Neural cell (in vitro differentiated cells): ENCODE results near the gene CACNA2D2. TPM values are rescaled to one million over a fixed set of nuclear protein-coding genes. Genes with fewer than 3 reads are reported as not detected.

Experiments used
- H2AFZ ChIP-seq: fragments of 200-600, 300-800 bp; sonication (generic), shearing (Covaris generic); 2 replicates; pipeline ENCODE4 v1.6.0; 2014; ENCODE audit warnings: low read depth, mild to moderate bottlenecking, antibody characterized with exemption, low read length, moderate library complexity
- H3F3A ChIP-seq: fragments of 200-600 bp; shearing (Covaris generic); 2 replicates; pipeline ENCODE4 v1.6.1; 2016; ENCODE audit warnings: mild to moderate bottlenecking, moderate library complexity, mixed read lengths, antibody characterized with exemption, low read length; ENCODE audit not compliant: insufficient read depth, poor library complexity, severe bottlenecking
- H3K27ac ChIP-seq: fragments of 200-600, 300-800 bp; sonication (generic), shearing (Covaris generic); 2 replicates; pipeline ENCODE4 v1.5.1; 2014; ENCODE audit warnings: mild to moderate bottlenecking, low read length, moderate library complexity
- H3K27me3 ChIP-seq: fragments of 300-800, 200-600 bp; sonication (generic), shearing (Covaris generic); 2 replicates; pipeline ENCODE4 v1.6.0; 2014; ENCODE audit warnings: mild to moderate bottlenecking, low read depth, low read length, moderate library complexity; ENCODE audit not compliant: insufficient read depth
- H3K36me3 ChIP-seq: fragments of 300-800, 200-600 bp; sonication (generic), shearing (Covaris generic); 2 replicates; pipeline ENCODE4 v1.5.1; 2014; ENCODE audit warnings: mild to moderate bottlenecking, antibody characterized with exemption, low read length, moderate library complexity; ENCODE audit not compliant: insufficient read depth
- H3K4me2 ChIP-seq: fragments of 300-800, 200-600 bp; sonication (generic), shearing (Covaris generic); 2 replicates; pipeline ENCODE4 v1.6.0; 2014; ENCODE audit warnings: mild to moderate bottlenecking, low read length
- H3K4me3 ChIP-seq: fragments of 300-800, 200-600 bp; sonication (generic), shearing (Covaris generic); 2 replicates; pipeline ENCODE4 v1.5.1; 2014; ENCODE audit warnings: mild to moderate bottlenecking, low read length, moderate library complexity
- H3K79me2 ChIP-seq: fragments of 200-600 bp; shearing (Covaris generic); replicated peaks from 2 replicates; pipeline ENCODE4 v1.6.0; 2014; ENCODE audit warnings: mild to moderate bottlenecking, low read length, moderate library complexity; ENCODE audit not compliant: insufficient read depth
- H3K9ac ChIP-seq: fragments of 300-800, 200-600 bp; sonication (generic), shearing (Covaris generic); 2 replicates; pipeline ENCODE4 v1.6.1; 2016; ENCODE audit warnings: mild to moderate bottlenecking, low read length, mixed read lengths
- H3K9me2 ChIP-seq: fragments of 200-600 bp; shearing (Covaris generic); 2 replicates; pipeline ENCODE4 v1.6.1; 2016; ENCODE audit warnings: mild to moderate bottlenecking, low read length, mixed read lengths; ENCODE audit not compliant: insufficient read depth
- H3K9me3 ChIP-seq: fragments of 200-600, 300-800 bp; sonication (generic), shearing (Covaris generic); 2 replicates; pipeline ENCODE4 v1.6.1; 2016; ENCODE audit warnings: mild to moderate bottlenecking, mixed run types, low read length, moderate library complexity, mixed read lengths
- H4K20me1 ChIP-seq: fragments of 200-600 bp; shearing (Covaris generic); 2 replicates; pipeline ENCODE4 v1.6.1; 2016; ENCODE audit warnings: mild to moderate bottlenecking, mixed run types; ENCODE audit not compliant: insufficient read depth
- EP300 ChIP-seq: fragments of 450-650 bp; conservative IDR thresholded peaks from 2 replicates; pipeline ENCODE4 v1.6.1; 2014; ENCODE audit warnings: antibody characterized with exemption, mild to moderate bottlenecking, moderate library complexity; ENCODE audit not compliant: poor library complexity, severe bottlenecking
- EZH2 ChIP-seq: fragments of 200-600, 300-800 bp; shearing (Covaris generic), sonication (generic); IDR thresholded peaks from 2 replicates; pipeline ENCODE4 v1.6.1; 2014; ENCODE audit warnings: antibody characterized with exemption, low read length, borderline replicate concordance, mild to moderate bottlenecking; ENCODE audit not compliant: insufficient read depth, poor library complexity, severe bottlenecking
- MXI1 ChIP-seq: fragments of 450-650 bp; conservative IDR thresholded peaks from 2 replicates; pipeline ENCODE4 v1.6.1; 2014; ENCODE audit warnings: antibody characterized with exemption, mild to moderate bottlenecking; ENCODE audit not compliant: poor library complexity, severe bottlenecking
- POLR2AphosphoS5 ChIP-seq: IDR thresholded peaks from 2 replicates; pipeline ENCODE4 v1.6.1; 2012
- RAD21 ChIP-seq: fragments of 450-650 bp; conservative IDR thresholded peaks from 2 replicates; pipeline ENCODE4 v1.6.1; 2014; ENCODE audit warnings: antibody characterized with exemption, mild to moderate bottlenecking, moderate library complexity
- SMC3 ChIP-seq: fragments of 450-650 bp; conservative IDR thresholded peaks from 2 replicates; pipeline ENCODE4 v1.6.1; 2014; ENCODE audit warnings: antibody characterized with exemption, mild to moderate bottlenecking, moderate library complexity; ENCODE audit not compliant: poor library complexity
- TAF1 ChIP-seq: IDR thresholded peaks from 2 replicates; pipeline ENCODE4 v1.6.1; 2012; ENCODE audit warnings: low read depth
- polyA plus RNA-seq: library from polyadenylated mRNA; depleted of rRNA; stranded (reverse); fragments of >200 nt; gene quantifications from 2 replicates; pipeline ENCODE4 v1.2.3, GENCODE V29; 2014
- TF ChIP-seq, protein P1 (sequence below): fragments of 450-650 bp; IDR thresholded peaks from 2 replicates; pipeline ENCODE4 v1.5.1; 2014; ENCODE audit warnings: antibody characterized with exemption, mild to moderate bottlenecking, moderate library complexity; ENCODE audit not compliant: poor library complexity, severe bottlenecking
- TF ChIP-seq, protein P2 (sequence below): IDR thresholded peaks from 2 replicates; pipeline ENCODE4 v1.6.1; 2012; ENCODE audit warnings: borderline replicate concordance

Gene CACNA2D2
- polyA plus RNA-seq, 1 donor from 2014 or later = 7.8 TPM

DNA sequence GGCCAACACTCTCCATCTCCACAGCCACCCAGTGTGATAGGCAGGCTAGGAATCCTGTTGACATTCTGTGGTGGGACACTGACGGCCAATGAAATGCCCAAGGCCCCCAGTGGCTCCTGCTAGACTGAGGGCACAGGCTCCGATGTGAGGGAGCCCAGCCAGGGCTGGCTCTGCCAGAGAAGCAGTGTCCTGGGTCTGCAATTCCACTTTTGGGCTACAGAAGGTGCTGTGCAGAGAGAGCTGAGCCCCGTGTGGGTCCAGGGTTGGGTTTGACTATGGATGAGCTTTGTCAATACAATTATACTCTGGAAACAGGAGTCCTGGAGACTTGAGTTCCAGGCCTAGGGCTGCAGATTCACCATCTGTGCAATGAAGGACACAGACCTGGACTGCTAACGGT, 88.4 kb downstream of the CACNA2D2 start:
- Histone ChIP-seq H2AFZ (no peak overlapping the region), H4K20me1 (no peaks in the 10 kb centered on the region), H3K27ac (no peak overlapping the region), H3K4me3 (no peak overlapping the region), H3K9me2 (no peaks in the 10 kb centered on the region), H3K4me2 (no peak overlapping the region), H3K9ac (no peak overlapping the region), H3K27me3 (no peaks in the 10 kb centered on the region), H3K79me2 (no peaks in the 10 kb centered on the region), H3K9me3 (no peaks in the 10 kb centered on the region), H3F3A (no peaks in the 10 kb centered on the region), H3K36me3 (no peaks in the 10 kb centered on the region)
- TF ChIP-seq, protein P1, sequence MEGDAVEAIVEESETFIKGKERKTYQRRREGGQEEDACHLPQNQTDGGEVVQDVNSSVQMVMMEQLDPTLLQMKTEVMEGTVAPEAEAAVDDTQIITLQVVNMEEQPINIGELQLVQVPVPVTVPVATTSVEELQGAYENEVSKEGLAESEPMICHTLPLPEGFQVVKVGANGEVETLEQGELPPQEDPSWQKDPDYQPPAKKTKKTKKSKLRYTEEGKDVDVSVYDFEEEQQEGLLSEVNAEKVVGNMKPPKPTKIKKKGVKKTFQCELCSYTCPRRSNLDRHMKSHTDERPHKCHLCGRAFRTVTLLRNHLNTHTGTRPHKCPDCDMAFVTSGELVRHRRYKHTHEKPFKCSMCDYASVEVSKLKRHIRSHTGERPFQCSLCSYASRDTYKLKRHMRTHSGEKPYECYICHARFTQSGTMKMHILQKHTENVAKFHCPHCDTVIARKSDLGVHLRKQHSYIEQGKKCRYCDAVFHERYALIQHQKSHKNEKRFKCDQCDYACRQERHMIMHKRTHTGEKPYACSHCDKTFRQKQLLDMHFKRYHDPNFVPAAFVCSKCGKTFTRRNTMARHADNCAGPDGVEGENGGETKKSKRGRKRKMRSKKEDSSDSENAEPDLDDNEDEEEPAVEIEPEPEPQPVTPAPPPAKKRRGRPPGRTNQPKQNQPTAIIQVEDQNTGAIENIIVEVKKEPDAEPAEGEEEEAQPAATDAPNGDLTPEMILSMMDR = no peak
- no peak for TF ChIP-seq EZH2
- TF ChIP-seq, protein P2, sequence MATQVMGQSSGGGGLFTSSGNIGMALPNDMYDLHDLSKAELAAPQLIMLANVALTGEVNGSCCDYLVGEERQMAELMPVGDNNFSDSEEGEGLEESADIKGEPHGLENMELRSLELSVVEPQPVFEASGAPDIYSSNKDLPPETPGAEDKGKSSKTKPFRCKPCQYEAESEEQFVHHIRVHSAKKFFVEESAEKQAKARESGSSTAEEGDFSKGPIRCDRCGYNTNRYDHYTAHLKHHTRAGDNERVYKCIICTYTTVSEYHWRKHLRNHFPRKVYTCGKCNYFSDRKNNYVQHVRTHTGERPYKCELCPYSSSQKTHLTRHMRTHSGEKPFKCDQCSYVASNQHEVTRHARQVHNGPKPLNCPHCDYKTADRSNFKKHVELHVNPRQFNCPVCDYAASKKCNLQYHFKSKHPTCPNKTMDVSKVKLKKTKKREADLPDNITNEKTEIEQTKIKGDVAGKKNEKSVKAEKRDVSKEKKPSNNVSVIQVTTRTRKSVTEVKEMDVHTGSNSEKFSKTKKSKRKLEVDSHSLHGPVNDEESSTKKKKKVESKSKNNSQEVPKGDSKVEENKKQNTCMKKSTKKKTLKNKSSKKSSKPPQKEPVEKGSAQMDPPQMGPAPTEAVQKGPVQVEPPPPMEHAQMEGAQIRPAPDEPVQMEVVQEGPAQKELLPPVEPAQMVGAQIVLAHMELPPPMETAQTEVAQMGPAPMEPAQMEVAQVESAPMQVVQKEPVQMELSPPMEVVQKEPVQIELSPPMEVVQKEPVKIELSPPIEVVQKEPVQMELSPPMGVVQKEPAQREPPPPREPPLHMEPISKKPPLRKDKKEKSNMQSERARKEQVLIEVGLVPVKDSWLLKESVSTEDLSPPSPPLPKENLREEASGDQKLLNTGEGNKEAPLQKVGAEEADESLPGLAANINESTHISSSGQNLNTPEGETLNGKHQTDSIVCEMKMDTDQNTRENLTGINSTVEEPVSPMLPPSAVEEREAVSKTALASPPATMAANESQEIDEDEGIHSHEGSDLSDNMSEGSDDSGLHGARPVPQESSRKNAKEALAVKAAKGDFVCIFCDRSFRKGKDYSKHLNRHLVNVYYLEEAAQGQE = no peak
- TF ChIP-seq MXI1 = no peak
- no peak for TF ChIP-seq POLR2AphosphoS5
- TF ChIP-seq RAD21 = no peak
- TF ChIP-seq SMC3 = no peak
- TF ChIP-seq EP300 = no peak
- TF ChIP-seq TAF1 = no peak

DNA sequence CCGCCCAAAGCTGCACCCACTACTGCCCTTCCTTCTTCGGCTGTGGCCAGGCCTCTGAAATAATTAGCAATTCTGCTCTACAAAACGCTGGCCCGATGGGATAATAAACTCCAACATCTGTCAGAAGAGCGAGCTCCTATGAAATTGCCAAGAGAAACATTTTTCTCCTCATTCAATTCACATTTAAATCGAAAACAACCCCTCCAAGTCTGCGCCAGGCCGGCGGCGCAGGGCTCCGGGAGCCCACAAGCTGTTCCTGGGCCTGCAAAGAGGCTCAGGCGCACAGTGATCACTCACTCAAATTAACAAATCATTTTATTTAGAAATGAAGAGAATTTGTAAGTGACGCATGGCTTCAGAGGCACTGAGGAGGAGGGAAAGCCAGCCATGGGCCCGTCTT, 88.8 kb downstream of the CACNA2D2 start:
- no peak overlapping the region for H3K4me3 ChIP-seq
- H3K9me2 ChIP-seq = no peaks in the 10 kb centered on the region
- H4K20me1 ChIP-seq = no peaks in the 10 kb centered on the region
- H3K27ac ChIP-seq = no peak overlapping the region
- no peak overlapping the region for H2AFZ ChIP-seq
- no peak for TF ChIP-seq RAD21
- no peak for TF ChIP-seq TAF1
- TF ChIP-seq SMC3 = no peak
- TF ChIP-seq POLR2AphosphoS5 = no peak
- no peak for TF ChIP-seq EP300
- TF ChIP-seq, protein P1 = no peak
- no peak for TF ChIP-seq MXI1
- TF ChIP-seq EZH2 = no peak
- TF ChIP-seq, protein P2 = no peak
- no peaks in the 10 kb centered on the region for H3K27me3 ChIP-seq
- H3K9ac ChIP-seq = no peak overlapping the region
- no peaks in the 10 kb centered on the region for H3K36me3 ChIP-seq
- no peaks in the 10 kb centered on the region for H3K79me2 ChIP-seq
- no peaks in the 10 kb centered on the region for H3F3A ChIP-seq
- H3K4me2 ChIP-seq = no peak overlapping the region
- H3K9me3 ChIP-seq = no peaks in the 10 kb centered on the region
